CD4-positive, alpha-beta T cell (primary cell): Measurements from ENCODE around the gene FN1. TPM values are rescaled to one million over a fixed set of nuclear protein-coding genes. Genes with fewer than 3 reads are reported as not detected.
A peak's percentile ranks its signal among the peaks of the same experiment; 100 is the strongest.

ENCODE experiments used
- ATAC-seq: fragments of 200-7000 bp; cut with Tn5 transposase; one replicate; pipeline ENCODE4 v1.10.0; 2022; ENCODE audit warnings: mild to moderate bottlenecking; ENCODE audit not compliant: poor library complexity
- CTCF ChIA-PET: fragments of 350-600 bp; sonication (Branson Sonifier 250); formaldehyde crosslinking; loops from one replicate; lab custom pipeline; 2021; ENCODE audit warnings: antibody characterized with exemption, inconsistent platforms; lab: Charles Lee
- POLR2A ChIA-PET: fragments of 350-600 bp; sonication (Branson Sonifier 250); formaldehyde crosslinking; loops from one replicate; lab custom pipeline; 2021; ENCODE audit warnings: antibody characterized with exemption, inconsistent platforms; lab: Charles Lee
- DNase-seq, 14 experiments: peaks; one replicate each; pipeline ENCODE4 v3.0.0-alpha.2; 2013 to 2020; ENCODE audit warnings: mixed read lengths in 2 of 14
- H3K27ac ChIP-seq, 2 donors: one replicate each; pipeline versions ENCODE4 v1.5.1 to v1.7.0; 2013; ENCODE audit warnings: low read length in 2 of 2, low read depth in 1 of 2, mild to moderate bottlenecking in 1 of 2
- H3K27me3 ChIP-seq, 2 experiments: 1 replicate in 1 of 2; 2 replicates in 1 of 2; pipeline versions ENCODE4 v1.6.1 to v1.7.0; 2013; ENCODE audit warnings: low read length in 2 of 2, control low read depth in 1 of 2, mild to moderate bottlenecking in 1 of 2, moderate library complexity in 1 of 2; ENCODE audit not compliant: insufficient read depth in 2 of 2, control insufficient read depth in 1 of 2
- H3K36me3 ChIP-seq: one replicate; pipeline ENCODE4 v1.6.1; 2013; ENCODE audit warnings: low read length, control low read depth; ENCODE audit not compliant: insufficient read depth
- H3K4me1 ChIP-seq: one replicate; pipeline ENCODE4 v1.6.1; 2013; ENCODE audit warnings: low read length, control low read depth; ENCODE audit not compliant: insufficient read depth
- H3K4me3 ChIP-seq: one replicate; pipeline ENCODE4 v1.5.1; 2013; ENCODE audit warnings: mild to moderate bottlenecking, low read length, moderate library complexity
- H3K9me3 ChIP-seq, 2 experiments: 1 replicate in 1 of 2; 2 replicates in 1 of 2; pipeline versions ENCODE4 v1.6.1 to v1.7.0; 2013; ENCODE audit warnings: low read length in 2 of 2, mild to moderate bottlenecking in 2 of 2, control low read depth in 1 of 2, moderate library complexity in 1 of 2; ENCODE audit not compliant: control insufficient read depth in 1 of 2, insufficient read depth in 1 of 2
- H3K27ac Mint-ChIP-seq: one replicate; pipeline ENCODE4 v1.8.0; 2020; ENCODE audit warnings: mixed read lengths
- H3K27me3 Mint-ChIP-seq: one replicate; pipeline ENCODE4 v1.8.0; 2021; ENCODE audit warnings: mixed read lengths
- H3K36me3 Mint-ChIP-seq: one replicate; pipeline ENCODE4 v1.8.0; 2021; ENCODE audit warnings: low read depth, mixed read lengths
- H3K4me1 Mint-ChIP-seq: one replicate; pipeline ENCODE4 v1.8.0; 2021; ENCODE audit warnings: low read depth, mixed read lengths
- H3K4me3 Mint-ChIP-seq: one replicate; pipeline ENCODE4 v1.8.0; 2020; ENCODE audit warnings: mild to moderate bottlenecking, mixed read lengths
- H3K9me3 Mint-ChIP-seq: one replicate; pipeline ENCODE4 v1.8.0; 2020; ENCODE audit warnings: mixed read lengths
- CTCF ChIP-seq: fragments of 200-600 bp; IDR thresholded peaks from one replicate; pipeline ENCODE4 v1.8.0; 2022; ENCODE audit warnings: antibody characterized with exemption, mild to moderate bottlenecking
- intact Hi-C, 2 experiments: fragments of 100-400 bp; cut with DNase I in 1 of 2; cut with micrococcal nuclease in 1 of 2; formaldehyde crosslinking; loops; one replicate each; pipeline versions ENCODE4 v1.15.1 to v1.9.0; 2023 to 2025; cut with DNase I, micrococcal nuclease
- total RNA-seq, 174 experiments: library from RNA in 2 of 174; stranded (reverse) in 2 of 174; gene quantifications; one replicate each; pipeline ENCODE4 v1.2.3 and lab custom pipeline; 2021 to 2026

Gene FN1
- total RNA-seq, 2 experiments from 2014 or later, result 0.41 to 0.61 TPM

- Histone ChIP-seq H3K4me3 (no peak overlapping the region), H3K4me1 (peaks cover 20% of the 10 kb centered on the region), H3K27ac (no peak overlapping the region), H3K9me3 (peaks cover 0 to 7% of the 10 kb centered on the region in 2 experiments), H3K36me3 (no peaks in the 10 kb centered on the region), H3K27me3 (peaks cover 38 to 83% of the 10 kb centered on the region in 2 experiments)
- ATAC-seq, result no peak
- Mint-ChIP-seq H3K4me1 (peaks cover 21% of the 10 kb centered on the region), H3K4me3 (peak overlapping the region; percentile 8), H3K36me3 (no peaks in the 10 kb centered on the region), H3K27me3 (peaks cover 88% of the 10 kb centered on the region), H3K9me3 (no peaks in the 10 kb centered on the region), H3K27ac (no peak overlapping the region)
- ChIA-PET POLR2A (no interaction called here), CTCF (interaction anchor here (1.4 kb wide), 1 partner anchor 11 kb away, joined by 3 read pairs; no protein-coding TSS in a partner anchor)
- intact Hi-C loops, result no loop called here
- TF ChIP-seq CTCF, result no peak
- DNase-seq, result no peak
Observed at GRCh38 chr2:215431778-215432758, 3.8 kb downstream of the FN1 start.

DNA sequence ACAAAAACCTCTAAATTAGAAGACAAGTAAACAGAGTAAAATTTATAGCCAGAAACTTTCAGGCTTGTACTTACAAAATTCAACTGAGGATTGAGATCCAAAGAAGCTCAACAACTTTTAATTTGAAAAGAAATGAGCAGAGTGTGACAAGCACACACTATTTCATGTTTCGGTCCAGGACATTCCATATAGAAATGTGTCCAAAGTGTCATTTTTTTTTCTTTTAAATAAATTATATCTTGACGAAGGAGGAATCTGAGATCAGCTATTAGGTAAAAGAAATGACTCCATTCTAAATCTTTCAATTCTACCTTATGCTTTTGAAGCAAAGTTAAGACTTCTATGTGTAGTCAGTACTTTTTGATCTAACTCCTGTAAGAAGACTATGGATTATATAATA, 4.6 kb downstream of the FN1 start:
- ChIA-PET CTCF (interaction anchor here (1.4 kb wide), 1 partner anchor 10 kb away, joined by 3 read pairs; no protein-coding TSS in a partner anchor), POLR2A (no interaction called here)
- Mint-ChIP-seq H3K4me1 (peaks cover 13% of the 10 kb centered on the region), H3K4me3 (no peak overlapping the region), H3K9me3 (no peaks in the 10 kb centered on the region), H3K27me3 (peaks cover 80% of the 10 kb centered on the region), H3K27ac (no peak overlapping the region), H3K36me3 (no peaks in the 10 kb centered on the region)
- Histone ChIP-seq H3K27ac (no peak overlapping the region), H3K27me3 (peaks cover 31 to 75% of the 10 kb centered on the region in 2 experiments), H3K9me3 (peaks cover 0 to 7% of the 10 kb centered on the region in 2 experiments), H3K4me1 (peaks cover 12% of the 10 kb centered on the region), H3K4me3 (no peak overlapping the region), H3K36me3 (no peaks in the 10 kb centered on the region)
- intact Hi-C loops, result no loop called here
- ATAC-seq (no peak), DNase-seq (no peak)
- TF ChIP-seq CTCF, result no peak

GRCh38 chr2:215430528-215431187, 5.2 kb downstream of the FN1 start:
- DNase-seq (no peak), ATAC-seq (no peak)
- ChIA-PET CTCF (interaction anchor here (1.4 kb wide), 1 partner anchor 9 kb away, joined by 3 read pairs; no protein-coding TSS in a partner anchor), POLR2A (no interaction called here)
- no peak overlapping the region for H3K27ac ChIP-seq
- peaks cover 7% of the 10 kb centered on the region for H3K4me1 ChIP-seq
- Mint-ChIP-seq H3K36me3 (no peaks in the 10 kb centered on the region), H3K9me3 (no peaks in the 10 kb centered on the region), H3K27ac (no peak overlapping the region), H3K27me3 (peaks cover 78% of the 10 kb centered on the region), H3K4me1 (peaks cover 11% of the 10 kb centered on the region), H3K4me3 (no peak overlapping the region)
- no peak for TF ChIP-seq CTCF
- H3K9me3 ChIP-seq, result peaks cover 0 to 5% of the 10 kb centered on the region in 2 experiments
- no peaks in the 10 kb centered on the region for H3K36me3 ChIP-seq
- peaks cover 26 to 71% of the 10 kb centered on the region in 2 experiments for H3K27me3 ChIP-seq
- intact Hi-C loops, result no loop called here
- H3K4me3 ChIP-seq, result no peak overlapping the region
